Activated CD4-positive, alpha-beta memory T cell treated with anti-CD3 and anti-CD28 coated beads for 36 hours (primary cell): ENCODE results near the gene CELF2. TPM values are rescaled to one million over a fixed set of nuclear protein-coding genes. Genes with fewer than 3 reads are reported as not detected.

ENCODE experiments used
- CTCF ChIA-PET: fragments of 350-600 bp; sonication (Branson Sonifier 250); formaldehyde crosslinking; loops from one replicate; lab custom pipeline; 2021; ENCODE audit warnings: antibody characterized with exemption, inconsistent platforms; lab: Charles Lee
- POLR2A ChIA-PET: fragments of 350-600 bp; sonication (Branson Sonifier 250); formaldehyde crosslinking; loops from one replicate; lab custom pipeline; 2021; ENCODE audit warnings: antibody characterized with exemption; lab: Charles Lee
- DNase-seq: peaks from one replicate; pipeline ENCODE4 v3.0.0-alpha.2; 2020
- H3K27ac Mint-ChIP-seq: one replicate; pipeline ENCODE4 v1.8.0; 2021; ENCODE audit warnings: mixed read lengths
- H3K27me3 Mint-ChIP-seq: one replicate; pipeline ENCODE4 v1.8.0; 2021; ENCODE audit warnings: mixed read lengths
- H3K36me3 Mint-ChIP-seq: one replicate; pipeline ENCODE4 v1.8.0; 2021; ENCODE audit warnings: mixed read lengths
- H3K4me1 Mint-ChIP-seq: one replicate; pipeline ENCODE4 v1.8.0; 2021; ENCODE audit warnings: low read depth, mixed read lengths
- H3K4me3 Mint-ChIP-seq: one replicate; pipeline ENCODE4 v1.8.0; 2021; ENCODE audit warnings: mild to moderate bottlenecking, mixed read lengths
- H3K9me3 Mint-ChIP-seq: one replicate; pipeline ENCODE4 v1.8.0; 2021; ENCODE audit warnings: mixed read lengths
- intact Hi-C: fragments of 100-400 bp; cut with micrococcal nuclease; formaldehyde crosslinking; loops from one replicate; pipeline ENCODE4 v1.15.1; 2023
- total RNA-seq, 2 experiments: library from RNA; stranded (reverse); gene quantifications; one replicate each; pipeline ENCODE4 v1.2.3, GENCODE V29; 2021

Gene CELF2
- total RNA-seq, 2 experiments from 2014 or later = 109 to 113 TPM

DNA sequence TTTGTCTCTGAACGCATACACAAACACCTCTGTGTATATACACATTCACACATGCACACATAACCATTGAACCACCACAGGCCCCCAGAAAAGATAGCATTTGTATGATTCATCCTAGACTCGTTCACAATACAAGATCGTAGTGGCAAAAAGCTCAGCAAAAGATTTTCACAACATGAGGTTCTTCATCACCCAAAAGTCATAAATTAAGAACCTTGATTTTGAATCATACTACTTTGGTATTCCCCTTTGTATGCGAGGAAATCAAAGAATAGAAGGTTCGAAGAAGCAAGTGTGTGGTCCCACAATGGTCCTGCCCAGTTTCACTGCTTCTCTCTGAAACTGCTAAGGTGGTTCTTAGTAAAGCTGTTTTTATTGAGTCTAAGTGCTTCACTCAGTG is 200.7 kb downstream of the CELF2 start:
- Mint-ChIP-seq H3K9me3 (no peaks in the 10 kb centered on the region), H3K4me1 (peaks cover 74% of the 10 kb centered on the region), H3K27me3 (no peaks in the 10 kb centered on the region), H3K4me3 (peak overlapping the region; percentile 9), H3K36me3 (peaks cover 59% of the 10 kb centered on the region), H3K27ac (peak overlapping the region; percentile 87)
- POLR2A ChIA-PET = interaction anchor here (0.7 to 3.3 kb wide), 20 partner anchors 8 to 73 kb away, joined by 3 to 24 read pairs (median 5); no protein-coding TSS in a partner anchor
- CTCF ChIA-PET = interaction anchor here (1.0 to 2.0 kb wide), 4 partner anchors 9 to 20 kb away, joined by 3 to 11 read pairs (median 6); no protein-coding TSS in a partner anchor
- peak; percentile 67 for DNase-seq
- intact Hi-C loops = loop anchor here (1.0 kb wide), 3 partner anchors 8 to 14 kb away; no protein-coding TSS in a partner anchor

DNA sequence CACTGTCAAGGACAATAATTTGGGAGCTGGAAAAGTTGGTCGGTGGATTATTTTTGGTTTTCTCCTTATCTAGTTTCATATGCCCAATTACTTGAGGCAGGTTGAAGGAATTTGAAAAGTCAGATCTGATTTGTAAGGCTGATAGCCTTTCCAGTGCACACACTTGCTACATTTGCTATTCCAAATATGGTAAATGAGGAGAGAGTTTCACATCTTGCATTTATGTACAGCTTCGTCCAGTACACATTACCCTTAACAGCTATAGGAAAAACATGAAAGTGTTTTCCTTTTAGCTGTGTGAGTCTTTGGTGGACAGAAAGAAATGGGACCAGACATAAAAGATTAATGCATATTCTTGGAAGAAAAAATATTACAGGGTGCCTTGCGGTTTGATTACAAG is 201.8 kb downstream of the CELF2 start:
- CTCF ChIA-PET = interaction anchor here (0.7 to 1.9 kb wide), 2 partner anchors 10 to 32 kb away, joined by 3 to 5 read pairs; no protein-coding TSS in a partner anchor
- H3K27me3 Mint-ChIP-seq = no peaks in the 10 kb centered on the region
- POLR2A ChIA-PET = interaction anchor here (1.6 to 3.3 kb wide), 7 partner anchors 9 to 55 kb away, joined by 5 to 24 read pairs (median 15); no protein-coding TSS in a partner anchor
- H3K36me3 Mint-ChIP-seq = peaks cover 62% of the 10 kb centered on the region
- peaks cover 76% of the 10 kb centered on the region for H3K4me1 Mint-ChIP-seq
- H3K4me3 Mint-ChIP-seq = no peak overlapping the region
- H3K9me3 Mint-ChIP-seq = no peaks in the 10 kb centered on the region
- DNase-seq = no peak
- intact Hi-C loops = no loop called here
- peak overlapping the region; percentile 87 for H3K27ac Mint-ChIP-seq

DNA sequence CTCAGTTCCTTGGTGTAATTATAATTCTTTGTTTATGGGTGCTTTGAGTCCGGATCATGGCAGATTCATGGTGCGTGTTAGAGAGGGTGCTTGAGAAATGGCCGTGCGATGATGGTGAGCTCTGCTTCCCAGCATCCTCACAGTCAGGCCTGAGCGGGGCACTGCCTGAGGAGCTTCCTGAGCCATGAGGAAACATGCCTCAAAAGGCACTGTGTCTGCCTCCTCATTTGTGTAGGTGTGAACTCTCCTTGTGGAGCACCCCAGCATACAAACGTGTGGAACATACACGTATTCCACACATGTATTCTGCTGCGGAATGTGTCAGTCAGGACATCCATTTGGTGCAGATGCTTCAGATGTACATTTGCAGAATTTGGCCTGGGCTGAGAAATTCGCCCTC is 205.4 kb downstream of the CELF2 start:
- DNase-seq = no peak
- intact Hi-C loops = no loop called here
- H3K4me1 Mint-ChIP-seq = peaks cover 90% of the 10 kb centered on the region
- peaks cover 57% of the 10 kb centered on the region for H3K36me3 Mint-ChIP-seq
- H3K27ac Mint-ChIP-seq = peak overlapping the region; percentile 97
- H3K4me3 Mint-ChIP-seq = no peak overlapping the region
- H3K9me3 Mint-ChIP-seq = no peaks in the 10 kb centered on the region
- no peaks in the 10 kb centered on the region for H3K27me3 Mint-ChIP-seq
- CTCF ChIA-PET = interaction anchor here (0.7 kb wide), 1 partner anchor 41 kb away, joined by 3 read pairs; no protein-coding TSS in a partner anchor
- POLR2A ChIA-PET = interaction anchor here (0.6 kb wide), 1 partner anchor 13 kb away, joined by 3 read pairs; no protein-coding TSS in a partner anchor

DNA sequence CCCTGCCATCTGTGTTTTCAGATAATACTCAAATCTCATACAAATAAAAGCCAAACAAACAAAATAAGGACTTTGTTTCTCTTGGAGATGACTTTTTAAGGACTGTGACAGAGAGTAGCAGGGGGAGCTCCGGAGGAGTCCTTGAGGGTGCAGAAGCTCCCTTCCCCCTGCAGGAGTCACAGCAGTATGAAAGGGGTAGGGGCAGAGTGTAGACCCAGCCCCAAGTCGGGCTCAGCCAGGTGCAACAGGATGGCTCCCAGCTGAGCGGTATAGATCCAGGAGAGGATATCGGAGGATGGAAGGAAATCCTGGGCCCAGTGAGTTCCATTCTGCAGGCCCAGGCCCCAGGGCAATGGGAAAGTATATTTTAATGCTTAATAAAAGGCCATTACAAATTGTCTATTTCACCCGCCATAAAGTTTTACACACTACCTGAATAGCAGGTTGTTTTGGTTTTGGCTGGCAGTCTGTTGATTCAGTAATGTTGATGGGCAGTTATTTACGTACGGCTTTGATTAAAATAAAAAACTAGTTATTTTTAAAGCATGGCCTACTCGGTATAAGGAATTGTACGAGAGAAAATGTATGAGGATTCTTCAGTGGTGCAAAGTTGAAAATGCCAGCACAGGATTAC is 206.0 kb downstream of the CELF2 start:
- no peak overlapping the region for H3K4me3 Mint-ChIP-seq

DNA sequence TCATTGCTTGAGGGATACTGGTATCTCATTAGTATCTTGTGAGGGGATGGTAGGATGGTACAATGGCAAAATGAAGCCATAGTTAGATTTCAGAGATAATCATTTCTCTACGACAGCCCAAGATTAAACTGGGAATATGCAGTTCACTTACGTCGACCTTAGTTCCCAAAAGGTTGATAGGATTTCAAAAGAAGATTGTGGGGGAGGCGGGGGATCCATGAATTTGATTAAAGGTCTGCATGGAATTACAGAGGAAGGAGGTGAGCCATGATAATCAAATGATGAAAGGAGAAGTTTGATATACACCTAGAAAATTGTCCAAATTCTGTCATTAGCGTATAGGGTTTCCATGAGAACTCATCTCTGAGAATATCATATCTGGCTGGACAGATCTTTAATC is 206.6 kb downstream of the CELF2 start:
- peaks cover 62% of the 10 kb centered on the region for H3K36me3 Mint-ChIP-seq
- no peak for DNase-seq
- H3K4me3 Mint-ChIP-seq = no peak overlapping the region
- no peaks in the 10 kb centered on the region for H3K9me3 Mint-ChIP-seq
- ChIA-PET POLR2A (interaction anchor here (3.5 kb wide), 1 partner anchor 11 kb away, joined by 14 read pairs; no protein-coding TSS in a partner anchor), CTCF (no interaction called here)
- no peaks in the 10 kb centered on the region for H3K27me3 Mint-ChIP-seq
- peaks cover 94% of the 10 kb centered on the region for H3K4me1 Mint-ChIP-seq
- peak overlapping the region; percentile 97 for H3K27ac Mint-ChIP-seq
- intact Hi-C loops = no loop called here

More for the DNA sequence above, 206.0 kb downstream of the CELF2 start:
- ChIA-PET CTCF (no interaction called here), POLR2A (interaction anchor here (0.6 kb wide), 1 partner anchor 12 kb away, joined by 3 read pairs; no protein-coding TSS in a partner anchor)
- Mint-ChIP-seq H3K36me3 (peaks cover 57% of the 10 kb centered on the region), H3K27me3 (no peaks in the 10 kb centered on the region), H3K4me1 (peaks cover 95% of the 10 kb centered on the region), H3K27ac (peak overlapping the region; percentile 97), H3K9me3 (no peaks in the 10 kb centered on the region)
- DNase-seq = no peak
- intact Hi-C loops = no loop called here

DNA sequence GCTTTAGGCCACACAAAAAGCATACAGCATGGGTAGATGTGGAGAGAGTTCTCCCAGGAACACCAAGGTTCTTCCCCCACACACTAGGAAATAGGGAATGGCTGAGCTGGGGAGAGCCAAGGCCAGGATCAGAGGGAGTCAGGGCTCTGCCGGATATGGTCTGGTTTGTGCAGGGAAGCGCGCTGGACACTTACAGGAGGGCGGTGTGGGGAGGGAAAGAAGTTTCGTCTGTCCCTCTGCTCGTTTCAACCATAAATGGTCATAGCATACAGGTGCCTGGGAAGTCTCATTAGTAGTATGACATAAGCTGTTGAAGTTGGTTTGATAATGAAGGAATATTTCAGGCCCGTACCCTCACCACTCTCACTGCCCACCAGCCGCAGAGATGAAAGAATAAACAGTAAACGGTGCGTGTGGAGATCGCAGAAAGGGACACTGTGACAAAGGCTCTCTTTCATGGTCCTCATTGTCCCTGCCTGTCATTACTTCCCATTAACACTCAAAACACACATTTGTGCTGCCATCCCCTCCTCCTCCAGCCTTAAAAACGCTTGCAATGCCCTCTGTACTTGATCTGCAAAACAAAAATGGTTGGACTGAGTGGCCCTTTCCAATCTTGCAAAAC is 207.2 kb downstream of the CELF2 start:
- Mint-ChIP-seq H3K36me3 (peaks cover 61% of the 10 kb centered on the region), H3K4me3 (no peak overlapping the region), H3K4me1 (peaks cover 95% of the 10 kb centered on the region), H3K27me3 (no peaks in the 10 kb centered on the region), H3K9me3 (no peaks in the 10 kb centered on the region), H3K27ac (peak overlapping the region; percentile 97)
- intact Hi-C loops = no loop called here
- POLR2A ChIA-PET = interaction anchor here (1.4 to 3.9 kb wide), 8 partner anchors 11 to 60 kb away, joined by 3 to 48 read pairs (median 12); no protein-coding TSS in a partner anchor
- CTCF ChIA-PET = interaction anchor here (1.8 to 2.7 kb wide), 2 partner anchors 46 to 58 kb away, joined by 8 to 9 read pairs; no protein-coding TSS in a partner anchor
- DNase-seq = no peak

DNA sequence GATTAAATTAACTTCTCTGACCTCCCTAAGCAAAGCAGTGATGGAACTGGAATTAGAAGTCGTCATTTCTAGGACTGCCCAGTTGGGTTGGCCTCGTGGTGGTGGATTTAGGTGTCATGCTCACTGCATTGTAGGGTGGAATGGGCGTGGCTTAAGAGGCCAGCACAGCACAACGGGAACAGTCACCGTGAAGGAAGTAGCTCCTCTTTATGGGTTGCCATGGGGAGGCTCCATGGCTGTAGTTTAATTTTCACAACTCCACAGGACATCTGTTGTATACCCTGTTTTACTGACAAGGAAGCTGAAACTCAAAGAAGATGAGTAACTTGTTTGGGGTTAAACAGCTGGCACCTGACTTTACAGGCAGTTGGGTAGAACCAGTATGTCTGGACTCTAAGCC is 208.3 kb downstream of the CELF2 start:
- DNase-seq = peak; percentile 88
- peaks cover 95% of the 10 kb centered on the region for H3K4me1 Mint-ChIP-seq
- H3K27me3 Mint-ChIP-seq = no peaks in the 10 kb centered on the region
- ChIA-PET POLR2A (interaction anchor here (1.1 to 3.9 kb wide), 16 partner anchors 8 to 76 kb away, joined by 3 to 48 read pairs (median 8); no protein-coding TSS in a partner anchor), CTCF (interaction anchor here (1.1 to 2.7 kb wide), 6 partner anchors 10 to 76 kb away, joined by 3 to 15 read pairs (median 7); no protein-coding TSS in a partner anchor)
- H3K9me3 Mint-ChIP-seq = no peaks in the 10 kb centered on the region
- peaks cover 56% of the 10 kb centered on the region for H3K36me3 Mint-ChIP-seq
- H3K4me3 Mint-ChIP-seq = peak overlapping the region; percentile 62
- intact Hi-C loops = loop anchor here (1.0 kb wide), 4 partner anchors 8 to 50 kb away; no protein-coding TSS in a partner anchor
- H3K27ac Mint-ChIP-seq = peak overlapping the region; percentile 97

DNA sequence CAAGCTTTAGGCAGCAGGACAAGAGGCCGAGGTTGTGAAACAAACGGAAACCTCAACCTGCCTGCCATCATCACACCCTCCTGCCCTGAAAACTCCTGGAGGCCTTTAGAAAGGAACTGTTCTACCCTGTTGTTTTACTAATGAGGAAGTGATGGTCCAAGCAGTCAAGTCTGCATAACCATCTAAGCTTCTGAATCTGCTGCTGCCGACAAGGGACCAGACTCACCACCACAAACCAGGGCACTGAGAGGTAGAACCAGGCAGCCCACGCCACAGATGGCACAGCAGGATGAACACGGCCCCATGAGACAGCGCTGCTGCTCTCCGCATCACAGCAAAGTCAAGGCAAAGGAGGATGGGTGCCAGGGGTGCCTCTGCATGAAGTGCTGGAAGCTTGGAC is 209.4 kb downstream of the CELF2 start:
- Mint-ChIP-seq H3K4me1 (peaks cover 98% of the 10 kb centered on the region), H3K36me3 (peaks cover 55% of the 10 kb centered on the region), H3K4me3 (peak overlapping the region; percentile 62), H3K9me3 (no peaks in the 10 kb centered on the region), H3K27ac (peak overlapping the region; percentile 97), H3K27me3 (no peaks in the 10 kb centered on the region)
- POLR2A ChIA-PET = interaction anchor here (1.1 to 3.9 kb wide), 11 partner anchors 10 to 77 kb away, joined by 3 to 48 read pairs (median 14); no protein-coding TSS in a partner anchor
- CTCF ChIA-PET = interaction anchor here (0.6 to 2.7 kb wide), 7 partner anchors 9 to 1892 kb away, joined by 3 to 15 read pairs (median 3); no protein-coding TSS in a partner anchor
- peak; percentile 54 for DNase-seq
- intact Hi-C loops = no loop called here

DNA sequence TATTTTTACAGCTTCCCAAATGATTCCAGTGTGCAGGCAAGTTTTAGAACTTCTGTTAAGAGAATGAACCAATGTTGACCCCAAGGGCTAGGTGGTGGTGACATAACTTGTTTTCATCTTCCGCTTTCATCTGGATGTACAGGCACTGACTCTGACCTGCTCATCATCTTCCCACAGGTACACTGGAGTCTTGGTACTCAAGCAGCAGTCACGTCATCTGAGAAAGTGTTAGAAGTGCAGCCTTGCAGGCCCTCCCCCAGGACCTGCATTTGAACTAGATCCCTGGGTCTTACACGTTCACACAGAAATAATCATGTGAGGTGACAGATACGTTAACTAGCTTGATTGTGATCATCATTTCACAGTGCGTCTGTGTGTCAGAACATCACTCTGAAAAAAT is 212.2 kb downstream of the CELF2 start:
- no peak for DNase-seq
- peak overlapping the region; percentile 55 for H3K27ac Mint-ChIP-seq
- H3K27me3 Mint-ChIP-seq = no peaks in the 10 kb centered on the region
- no peaks in the 10 kb centered on the region for H3K9me3 Mint-ChIP-seq
- ChIA-PET CTCF (interaction anchor here (1.7 kb wide), 1 partner anchor 12 kb away, joined by 7 read pairs; no protein-coding TSS in a partner anchor), POLR2A (interaction anchor here (1.5 kb wide), 1 partner anchor 11 kb away, joined by 3 read pairs; no protein-coding TSS in a partner anchor)
- H3K36me3 Mint-ChIP-seq = peaks cover 57% of the 10 kb centered on the region
- H3K4me1 Mint-ChIP-seq = peaks cover 99% of the 10 kb centered on the region
- no peak overlapping the region for H3K4me3 Mint-ChIP-seq
- intact Hi-C loops = no loop called here

DNA sequence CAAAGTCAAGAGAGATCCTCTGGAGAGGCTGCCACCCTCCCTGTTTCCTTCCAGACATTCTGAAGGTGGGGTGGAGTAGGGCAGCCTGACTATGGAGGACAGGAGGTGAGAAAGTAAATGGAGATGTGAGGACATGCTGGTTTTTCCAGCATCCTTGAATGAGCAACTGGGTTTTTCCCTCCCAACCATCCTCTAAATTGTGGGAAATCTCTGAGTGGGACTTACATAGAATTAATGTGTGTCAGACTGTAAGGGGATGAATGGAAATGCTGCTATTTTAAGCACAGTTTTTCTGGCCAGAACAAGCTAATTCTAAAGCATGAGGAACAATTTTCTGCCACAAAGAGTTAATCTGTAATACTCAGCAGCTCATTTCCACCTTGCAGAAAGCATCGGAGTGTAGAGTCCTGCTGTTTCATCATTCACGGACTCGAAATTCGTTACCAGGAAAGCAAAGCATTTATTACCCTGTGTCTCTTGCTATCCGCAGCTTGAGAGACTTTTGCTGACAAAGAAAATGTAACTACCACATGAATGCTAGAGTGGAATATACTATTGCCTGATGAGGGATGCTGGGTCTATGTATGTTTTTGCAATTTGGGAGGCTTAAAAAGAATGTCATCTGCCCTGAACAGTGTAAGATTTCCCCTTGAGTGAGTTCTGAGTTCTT is 213.0 kb downstream of the CELF2 start:
- peak overlapping the region; percentile 93 for H3K27ac Mint-ChIP-seq
- peaks cover 99% of the 10 kb centered on the region for H3K4me1 Mint-ChIP-seq
- H3K36me3 Mint-ChIP-seq = peaks cover 51% of the 10 kb centered on the region
- ChIA-PET POLR2A (interaction anchor here (1.0 to 3.3 kb wide), 6 partner anchors 12 to 67 kb away, joined by 3 to 32 read pairs (median 4); no protein-coding TSS in a partner anchor), CTCF (interaction anchor here (0.7 to 2.0 kb wide), 3 partner anchors 12 to 40 kb away, joined by 3 to 10 read pairs (median 7); no protein-coding TSS in a partner anchor)
- intact Hi-C loops = no loop called here
- no peaks in the 10 kb centered on the region for H3K27me3 Mint-ChIP-seq
- H3K4me3 Mint-ChIP-seq = no peak overlapping the region
- H3K9me3 Mint-ChIP-seq = no peaks in the 10 kb centered on the region
- DNase-seq = no peak

DNA sequence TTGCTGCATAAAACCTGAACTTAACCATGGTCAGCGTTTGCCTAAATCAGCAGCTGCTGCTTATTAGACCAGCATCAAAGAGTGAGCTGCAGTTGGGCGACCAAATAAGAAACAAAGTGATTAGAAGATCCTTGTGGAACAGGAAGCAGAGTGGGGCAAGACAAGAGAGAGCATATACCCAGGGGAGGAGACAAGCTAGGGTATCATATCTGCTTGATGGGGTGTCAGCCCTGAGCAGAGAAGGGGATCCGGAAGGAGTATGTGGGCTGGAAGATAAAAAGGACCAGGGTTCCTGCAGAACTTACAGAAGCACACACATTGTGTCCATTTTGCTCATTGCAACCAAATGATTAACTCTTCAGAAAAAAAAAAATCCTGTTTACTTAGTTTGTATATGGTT is 213.6 kb downstream of the CELF2 start:
- Mint-ChIP-seq H3K27ac (peak overlapping the region; percentile 93), H3K4me1 (peaks cover 99% of the 10 kb centered on the region), H3K36me3 (peaks cover 51% of the 10 kb centered on the region), H3K27me3 (no peaks in the 10 kb centered on the region), H3K4me3 (no peak overlapping the region), H3K9me3 (no peaks in the 10 kb centered on the region)
- ChIA-PET POLR2A (interaction anchor here (1.0 to 3.3 kb wide), 6 partner anchors 13 to 67 kb away, joined by 3 to 32 read pairs (median 6); no protein-coding TSS in a partner anchor), CTCF (interaction anchor here (0.7 to 2.0 kb wide), 2 partner anchors 33 to 39 kb away, joined by 3 to 10 read pairs; no protein-coding TSS in a partner anchor)
- no peak for DNase-seq
- intact Hi-C loops = no loop called here
